ENCODE measurements around the gene SCN5A.

The SCN5A gene

DNA sequence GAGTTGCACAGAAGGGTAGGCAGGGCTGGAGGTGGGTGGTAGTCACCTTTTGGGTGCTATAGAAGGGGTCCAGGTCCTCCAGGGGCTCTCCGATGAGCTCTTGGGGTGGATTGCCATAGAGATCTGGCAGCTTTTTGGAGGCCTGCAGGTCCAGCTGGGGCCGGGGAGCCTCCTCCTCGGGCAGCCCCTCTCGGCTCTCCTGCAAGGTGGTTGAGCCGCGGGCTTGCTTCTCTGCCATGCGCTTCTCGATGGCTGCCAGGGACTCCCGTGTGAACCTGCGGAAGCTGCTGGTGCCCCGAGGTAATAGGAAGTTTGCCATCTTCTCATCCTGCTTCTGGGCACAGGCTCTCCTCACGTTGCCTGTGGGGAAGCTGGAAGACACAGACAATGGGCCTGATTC, 16.5 kb downstream of the SCN5A start:
- H3K36me3 ChIP-seq (replicated peaks; ENCODE audit: insufficient read depth, low read length): no peaks in the 10 kb centered on the region
- H3K9me3 ChIP-seq (replicated peaks; ENCODE audit: insufficient read depth, low read length): no peaks in the 10 kb centered on the region
- H3K9ac ChIP-seq (ENCODE audit: low read length): no peak overlapping the region
- H3K4me2 ChIP-seq (ENCODE audit: low read depth, low read length): no peak overlapping the region
- no peak for TF ChIP-seq EZH2 (optimal IDR thresholded peaks at IDR 0.05; ENCODE audit: low read depth, low read length)
- no peak for TF ChIP-seq EZH2phosphoT487 (IDR thresholded peaks at IDR 0.05; ENCODE audit: low read length)
- TF ChIP-seq CTCF (IDR thresholded peaks at IDR 0.05; ENCODE audit: low read length): no peak
- no peaks in the 10 kb centered on the region for H3F3A ChIP-seq (ENCODE audit: insufficient read depth, low read length)
- H2AFZ ChIP-seq (ENCODE audit: low read length): no peak overlapping the region
- no peak for DNase-seq
- no peaks in the 10 kb centered on the region for H3K27me3 ChIP-seq (replicated peaks; ENCODE audit: insufficient read depth, low read length)
- no peaks in the 10 kb centered on the region for H4K20me1 ChIP-seq (ENCODE audit: insufficient read depth, low read length)
- H3K27ac ChIP-seq (ENCODE audit: low read length): no peak overlapping the region
- no peaks in the 10 kb centered on the region for H3K79me2 ChIP-seq (ENCODE audit: low read length)
- H3K9me2 ChIP-seq (replicated peaks; ENCODE audit: insufficient read depth, low read length): no peaks in the 10 kb centered on the region
- H3K4me3 ChIP-seq (ENCODE audit: low read length): no peak overlapping the region
- peaks cover 9% of the 10 kb centered on the region; the same call in 1 of the 2 replicates for H3K4me1 ChIP-seq (ENCODE audit: low read length)

GRCh38 chr3:38630606-38631005, 18.9 kb downstream of the SCN5A start:
- Histone ChIP-seq H3F3A (ENCODE audit: insufficient read depth, low read length) (no peaks in the 10 kb centered on the region), H4K20me1 (ENCODE audit: insufficient read depth, low read length) (no peaks in the 10 kb centered on the region), H3K27ac (ENCODE audit: low read length) (no peak overlapping the region), H3K9me3 (replicated peaks; ENCODE audit: insufficient read depth, low read length) (no peaks in the 10 kb centered on the region), H3K36me3 (replicated peaks; ENCODE audit: insufficient read depth, low read length) (no peaks in the 10 kb centered on the region), H2AFZ (ENCODE audit: low read length) (no peak overlapping the region), H3K9ac (ENCODE audit: low read length) (no peak overlapping the region), H3K27me3 (replicated peaks; ENCODE audit: insufficient read depth, low read length) (no peaks in the 10 kb centered on the region), H3K79me2 (ENCODE audit: low read length) (no peaks in the 10 kb centered on the region), H3K4me2 (ENCODE audit: low read depth, low read length) (no peak overlapping the region), H3K4me1 (ENCODE audit: low read length) (peaks cover 9% of the 10 kb centered on the region; the same call in 1 of the 2 replicates), H3K9me2 (replicated peaks; ENCODE audit: insufficient read depth, low read length) (no peaks in the 10 kb centered on the region), H3K4me3 (ENCODE audit: low read length) (no peak overlapping the region)
- DNase-seq: no peak
- TF ChIP-seq EZH2 (optimal IDR thresholded peaks at IDR 0.05; ENCODE audit: low read depth, low read length) (no peak), CTCF (IDR thresholded peaks at IDR 0.05; ENCODE audit: low read length) (no peak)

DNA sequence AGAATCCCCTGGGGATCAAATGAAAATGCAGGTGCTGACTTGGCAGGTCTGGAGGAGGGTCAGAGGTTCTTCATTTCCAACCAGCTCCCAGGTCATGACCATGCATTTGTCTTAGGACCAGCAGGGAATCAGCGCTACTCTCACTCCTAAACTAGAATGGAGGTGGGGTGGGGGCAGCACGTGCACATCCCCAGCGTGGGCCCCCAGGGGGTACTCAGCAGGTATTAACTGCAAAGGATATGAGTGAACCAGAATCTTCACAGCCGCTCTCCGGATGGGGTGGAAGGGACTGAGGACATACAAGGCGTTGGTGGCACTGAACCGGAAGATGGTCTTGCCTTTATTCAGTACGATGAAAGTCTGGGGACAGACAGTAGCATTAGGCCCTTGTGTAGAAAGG, 19.4 kb downstream of the SCN5A start:
- Histone ChIP-seq H3K27ac (ENCODE audit: low read length) (no peak overlapping the region), H3F3A (ENCODE audit: insufficient read depth, low read length) (no peaks in the 10 kb centered on the region), H4K20me1 (ENCODE audit: insufficient read depth, low read length) (no peaks in the 10 kb centered on the region), H3K27me3 (replicated peaks; ENCODE audit: insufficient read depth, low read length) (no peaks in the 10 kb centered on the region), H3K4me3 (ENCODE audit: low read length) (no peak overlapping the region), H3K9me2 (replicated peaks; ENCODE audit: insufficient read depth, low read length) (no peaks in the 10 kb centered on the region), H3K9me3 (replicated peaks; ENCODE audit: insufficient read depth, low read length) (no peaks in the 10 kb centered on the region), H2AFZ (ENCODE audit: low read length) (no peak overlapping the region), H3K4me1 (ENCODE audit: low read length) (peaks cover 9% of the 10 kb centered on the region; the same call in 1 of the 2 replicates), H3K4me2 (ENCODE audit: low read depth, low read length) (no peak overlapping the region), H3K79me2 (ENCODE audit: low read length) (no peaks in the 10 kb centered on the region), H3K36me3 (replicated peaks; ENCODE audit: insufficient read depth, low read length) (no peaks in the 10 kb centered on the region), H3K9ac (ENCODE audit: low read length) (no peak overlapping the region)
- TF ChIP-seq CTCF (IDR thresholded peaks at IDR 0.05; ENCODE audit: low read length) (no peak), EZH2 (optimal IDR thresholded peaks at IDR 0.05; ENCODE audit: low read depth, low read length) (no peak), EZH2phosphoT487 (IDR thresholded peaks at IDR 0.05; ENCODE audit: low read length) (no peak)
- no peak for DNase-seq

Data from MM.1S (cell line).